H1 (cell line): Measurements from ENCODE around the gene UHRF1. TPM values are rescaled to one million over a fixed set of nuclear protein-coding genes. Genes with fewer than 3 reads are reported as not detected.

ENCODE experiments used
- CTCF ChIA-PET: fragments of 300-600 bp; sonication (Branson Sonifier 250); formaldehyde crosslinking; loops from one replicate; lab custom pipeline; 2021; ENCODE audit not compliant: partially characterized antibody; lab: Charles Lee
- POLR2A ChIA-PET: fragments of 300-600 bp; sonication (Branson Sonifier 250); formaldehyde crosslinking; loops from one replicate; lab custom pipeline; 2021; ENCODE audit warnings: inconsistent platforms; ENCODE audit not compliant: partially characterized antibody; lab: Charles Lee
- DNase-seq, 2 experiments: peaks; one replicate each; pipeline versions ENCODE4 v3.0.0 to v3.0.0-alpha.2; 2010 to 2022; ENCODE audit warnings: low spot score in 2 of 2, low read depth in 1 of 2, mixed read lengths in 1 of 2
- FAIRE-seq: peaks from 2 replicates; lab custom pipeline; 2011; peaks lifted over from hg19 to GRCh38; lab: Jason Lieb, UNC
- H2AFZ ChIP-seq: 2 replicates; pipeline ENCODE4 v1.8.1; 2012; ENCODE audit warnings: low read length, inconsistent platforms
- H2AK5ac ChIP-seq: 2 replicates; pipeline ENCODE4 v1.6.1; 2013; ENCODE audit warnings: low read depth, low read length
- H2BK120ac ChIP-seq: replicated peaks from 2 replicates; pipeline ENCODE3; 2013; ENCODE audit warnings: low read depth, low read length, inconsistent platforms
- H2BK12ac ChIP-seq: 2 replicates; pipeline ENCODE4 v1.6.1; 2013; ENCODE audit warnings: low read depth, low read length
- H2BK15ac ChIP-seq: 2 replicates; pipeline ENCODE4 v1.6.1; 2013; ENCODE audit warnings: low read length
- H2BK20ac ChIP-seq: 2 replicates; pipeline ENCODE4 v1.6.1; 2013; ENCODE audit warnings: low read length
- H2BK5ac ChIP-seq: 2 replicates; pipeline ENCODE4 v1.6.1; 2013; ENCODE audit warnings: low read depth, low read length
- H3K14ac ChIP-seq: 2 replicates; pipeline ENCODE4 v1.6.1; 2013; ENCODE audit warnings: inconsistent platforms; ENCODE audit not compliant: insufficient read length
- H3K18ac ChIP-seq: 2 replicates; pipeline ENCODE4 v1.6.1; 2013; ENCODE audit warnings: low read length; ENCODE audit errors: extremely low read depth
- H3K23ac ChIP-seq: 2 replicates; pipeline ENCODE4 v1.6.1; 2013; ENCODE audit warnings: inconsistent platforms; ENCODE audit not compliant: insufficient read length
- H3K23me2 ChIP-seq: 2 replicates; pipeline ENCODE4 v1.6.1; 2013; ENCODE audit warnings: low read depth, low read length
- H3K27ac ChIP-seq: 2 replicates; pipeline ENCODE4 v1.6.1; 2011; ENCODE audit warnings: low read depth, low read length, inconsistent platforms
- H3K27me3 ChIP-seq, 4 experiments: replicated peaks in 1 of 4; 1 replicate in 1 of 4; 2 replicates in 3 of 4; pipeline versions ENCODE4 v1.6.1 to v1.8.1; 2011 to 2013; ENCODE audit warnings: low read length in 3 of 4, mild to moderate bottlenecking in 3 of 4, inconsistent platforms in 2 of 4, mixed read lengths in 2 of 4, moderate library complexity in 1 of 4; ENCODE audit not compliant: control insufficient read depth in 3 of 4, insufficient read depth in 3 of 4; ENCODE audit errors: extremely low read depth in 1 of 4
- H3K36me3 ChIP-seq, 4 experiments: 2 replicates each; pipeline versions ENCODE4 v1.6.1 to v1.8.1; 2011 to 2013; ENCODE audit warnings: mild to moderate bottlenecking in 4 of 4, low read length in 3 of 4, moderate library complexity in 2 of 4, control low read depth in 1 of 4, inconsistent platforms in 1 of 4; ENCODE audit not compliant: insufficient read depth in 4 of 4, control insufficient read depth in 2 of 4
- H3K4ac ChIP-seq: replicated peaks from 2 replicates; pipeline ENCODE3; 2013; ENCODE audit warnings: low read length, low read depth, mixed read lengths, inconsistent platforms; ENCODE audit not compliant: insufficient read length
- H3K4me1 ChIP-seq, 4 experiments: replicated peaks in 1 of 4; 1 replicate in 1 of 4; 2 replicates in 3 of 4; pipeline versions ENCODE4 v1.6.1 to v1.8.1; 2011 to 2013; ENCODE audit warnings: low read length in 3 of 4, inconsistent platforms in 2 of 4, mixed read lengths in 1 of 4; ENCODE audit not compliant: insufficient read depth in 4 of 4, control insufficient read depth in 3 of 4
- H3K4me2 ChIP-seq, 2 experiments: 2 replicates each; pipeline versions ENCODE4 v1.6.1 to v1.8.1; 2011 to 2013; ENCODE audit warnings: low read depth in 2 of 2, low read length in 2 of 2, control low read depth in 1 of 2, inconsistent platforms in 1 of 2, mild to moderate bottlenecking in 1 of 2; ENCODE audit not compliant: insufficient read depth in 1 of 2
- H3K4me3 ChIP-seq, 4 experiments: fragments of 200-600, 300-600 bp in 1 of 4; sonication (generic), shearing (Covaris generic), sonication (Bioruptor Twin) in 1 of 4; 2 replicates each; pipeline versions ENCODE4 v1.5.1 to v1.8.1; 2011 to 2016; ENCODE audit warnings: low read length in 4 of 4, low read depth in 3 of 4, control low read depth in 2 of 4, inconsistent platforms in 2 of 4, mild to moderate bottlenecking in 2 of 4, mixed read lengths in 1 of 4, moderate library complexity in 1 of 4; ENCODE audit not compliant: insufficient read depth in 2 of 4; ENCODE audit errors: extremely low read depth in 1 of 4
- H3K56ac ChIP-seq: replicated peaks from 2 replicates; pipeline ENCODE3; 2013; ENCODE audit warnings: low read depth, mild to moderate bottlenecking, mixed read lengths, low read length, inconsistent platforms; ENCODE audit not compliant: insufficient read length
- H3K79me1 ChIP-seq: 2 replicates; pipeline ENCODE4 v1.6.1; 2013; ENCODE audit warnings: low read depth, low read length, control low read depth
- H3K79me2 ChIP-seq, 2 experiments: 2 replicates each; pipeline versions ENCODE4 v1.6.1 to v1.8.1; 2012 to 2013; ENCODE audit warnings: low read length in 2 of 2, mild to moderate bottlenecking in 2 of 2, inconsistent platforms in 1 of 2; ENCODE audit not compliant: insufficient read depth in 2 of 2, control insufficient read depth in 1 of 2
- H3K9ac ChIP-seq, 4 experiments: replicated peaks in 1 of 4; 1 replicate in 1 of 4; 2 replicates in 3 of 4; pipeline versions ENCODE4 v1.6.1 to v1.8.1; 2011 to 2013; ENCODE audit warnings: low read depth in 3 of 4, low read length in 3 of 4, control low read depth in 2 of 4, mild to moderate bottlenecking in 2 of 4, moderate library complexity in 2 of 4, inconsistent platforms in 1 of 4; ENCODE audit errors: extremely low read depth in 1 of 4
- H3K9me3 ChIP-seq, 2 experiments: 2 replicates each; pipeline versions ENCODE4 v1.6.1 to v1.8.1; 2012 to 2013; ENCODE audit warnings: mild to moderate bottlenecking in 2 of 2, moderate library complexity in 2 of 2, control low read depth in 1 of 2, inconsistent platforms in 1 of 2, low read depth in 1 of 2, low read length in 1 of 2, mixed read lengths in 1 of 2; ENCODE audit not compliant: insufficient read depth in 2 of 2
- H4K20me1 ChIP-seq, 2 experiments: replicated peaks in 1 of 2; 2 replicates each; pipeline versions ENCODE3 to v1.8.1; 2011 to 2013; ENCODE audit warnings: inconsistent platforms in 2 of 2, low read length in 2 of 2, mild to moderate bottlenecking in 1 of 2; ENCODE audit not compliant: insufficient read depth in 2 of 2, control insufficient read depth in 1 of 2
- H4K5ac ChIP-seq: 2 replicates; pipeline ENCODE4 v1.6.1; 2013; ENCODE audit warnings: low read length, low read depth, mixed read lengths, inconsistent platforms; ENCODE audit not compliant: insufficient read length
- H4K8ac ChIP-seq: 2 replicates; pipeline ENCODE4 v1.8.0; 2013; ENCODE audit warnings: mild to moderate bottlenecking, moderate library complexity, low read length, inconsistent platforms; ENCODE audit not compliant: insufficient read depth; ENCODE audit errors: extremely low read depth
- H4K91ac ChIP-seq: replicated peaks from 2 replicates; pipeline ENCODE3; 2013; ENCODE audit warnings: low read length, mixed read lengths, inconsistent platforms; ENCODE audit not compliant: insufficient read length
- KDM1A ChIP-seq: fragments of 200-600, 300-600 bp; sonication (generic); IDR thresholded peaks from 2 replicates; pipeline ENCODE4 v1.7.1; 2016; ENCODE audit warnings: mild to moderate bottlenecking, low read length, borderline replicate concordance
- WGBS, 2 experiments: shearing (Covaris generic) in 1 of 2; methylation state at CpG; one replicate each; pipeline versions ENCODE4 v1.1.6 to v1.1.7; 2013 to 2015; ENCODE audit warnings: low lambda C conversion rate in 2 of 2, mixed read lengths in 2 of 2, inconsistent platforms in 1 of 2, low coverage in 1 of 2, missing lambda C conversion rate in 1 of 2; ENCODE audit not compliant: insufficient replicate concordance in 2 of 2, insufficient coverage in 1 of 2, insufficient read length in 1 of 2; ENCODE audit errors: extremely low coverage in 1 of 2, missing lambda C conversion rate in 1 of 2; 5-methylcytosine and 5-hydroxymethylcytosine counted together
- polyA plus RNA-seq, 7 experiments: library from polyadenylated mRNA; depleted of rRNA in 3 of 7; stranded (reverse) in 5 of 7; unstranded in 2 of 7; fragments of >200 nt in 5 of 7; fragments of 200-250 nt in 2 of 7; gene quantifications; 1 replicate in 5 of 7; 2 replicates in 1 of 7; 4 replicates in 1 of 7; pipeline versions ENCODE4 v1.2.1 to v1.2.3, GENCODE V29; 2011 to 2013; ENCODE audit warnings: missing spikeins in 2 of 7, mixed read lengths in 2 of 7
- total RNA-seq: library from RNA; stranded (reverse); fragmentation: NEBNext Ultra II Directional; extraction: Animal tissue kit (Norgen Biotek cat#: 25700); gene quantifications from 2 replicates; pipeline ENCODE4 v1.2.1, GENCODE V29; 2021

The UHRF1 gene
- total and polyA plus RNA-seq, 2 of the 8 experiments (the other 6 are each of a cell fraction or from before 2014, with no cell fraction given): 14.7 to 65.8 TPM

DNA sequence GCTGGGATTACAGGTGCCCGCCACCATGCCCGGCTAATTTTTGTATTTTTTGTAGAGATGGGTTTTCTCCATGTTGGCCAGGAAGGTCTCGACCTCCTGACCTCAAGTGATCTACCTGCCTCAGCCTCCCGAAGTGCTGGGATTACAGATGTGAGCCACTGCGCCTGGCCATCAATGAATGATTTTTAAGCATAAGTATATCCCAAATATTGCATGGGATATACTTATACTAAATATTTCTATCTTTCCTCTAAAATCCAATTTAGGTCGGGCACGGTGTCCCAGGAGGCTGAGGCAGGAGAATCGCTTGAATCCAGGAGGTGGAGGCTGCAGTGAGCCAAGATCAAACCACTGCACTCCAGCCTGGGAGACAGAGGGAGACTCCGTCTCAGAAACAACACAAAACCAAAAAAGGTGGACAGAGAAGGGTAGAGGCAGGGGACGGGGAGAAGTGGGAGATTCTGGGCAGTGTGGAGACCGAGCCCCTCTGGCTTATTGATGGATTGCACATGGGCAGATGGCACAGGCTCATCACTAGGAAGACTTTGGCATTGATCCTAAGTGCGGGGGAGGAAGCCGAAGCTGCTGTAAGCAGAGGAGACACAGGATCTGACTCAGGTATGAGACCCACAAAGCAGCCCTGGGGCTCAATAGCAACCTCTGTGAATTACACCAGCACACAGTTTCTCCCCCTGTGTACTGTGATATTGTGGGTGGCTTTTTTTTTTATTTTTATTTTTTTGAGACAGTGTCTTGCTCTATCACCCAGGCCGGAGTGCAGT lies 20.1 kb upstream of the UHRF1 start:
- Histone ChIP-seq H2BK12ac (no peak overlapping the region), H3K9me3 (no peaks in the 10 kb centered on the region), H4K91ac (no peak overlapping the region), H4K5ac (no peak overlapping the region), H3K23me2 (no peaks in the 10 kb centered on the region), H4K8ac (no peak overlapping the region), H3K4me1 (no peaks in the 10 kb centered on the region), H2BK20ac (no peak overlapping the region), H3K9ac (no peak overlapping the region), H4K20me1 (peaks cover 0 to 1% of the 10 kb centered on the region in 2 experiments), H3K36me3 (no peaks in the 10 kb centered on the region), H3K79me1 (no peaks in the 10 kb centered on the region), H2BK120ac (no peak overlapping the region), H3K18ac (no peak overlapping the region), H3K4ac (no peak overlapping the region), H3K23ac (no peak overlapping the region), H2BK15ac (no peak overlapping the region), H3K14ac (no peak overlapping the region), H2AFZ (no peak overlapping the region), H3K27me3 (peaks cover 0 to 7% (median 4%) of the 10 kb centered on the region in 4 experiments; a peak in 4 of 7 replicates), H3K56ac (no peak overlapping the region), H3K4me3 (no peak overlapping the region), H3K27ac (no peak overlapping the region), H3K79me2 (no peaks in the 10 kb centered on the region), H2AK5ac (no peak overlapping the region), H2BK5ac (no peak overlapping the region), H3K4me2 (no peak overlapping the region)
- TF ChIP-seq KDM1A: no peak
- DNase-seq: no peak
- ChIA-PET CTCF (interaction anchor here (0.6 to 0.7 kb wide), 2 partner anchors 16 to 19 kb away, joined by 3 read pairs; no protein-coding TSS in a partner anchor), POLR2A (no interaction called here)
- FAIRE-seq: no peak
- 90% methylated on average over 14 of the region's 14 CpGs; no CpG with 5 or more reads in 1 of the 2 experiments for WGBS, 2 experiments
